KBM-7 (cell line): ENCODE results near the gene SAMD5.

Experiments
- DNase-seq: peaks from one replicate; pipeline ENCODE4 v3.0.0-alpha.2; 2015
- in situ Hi-C: fragments of 300-500 bp; cut with MboI; formaldehyde crosslinking; loops from 2 replicates; pipeline ENCODE4 v1.14.3; 2020; ENCODE audit warnings: low sequenced_read_pairs, low pct_unique_long_range_greater_than_20kb, mixed read lengths

SAMD5 gene

DNA sequence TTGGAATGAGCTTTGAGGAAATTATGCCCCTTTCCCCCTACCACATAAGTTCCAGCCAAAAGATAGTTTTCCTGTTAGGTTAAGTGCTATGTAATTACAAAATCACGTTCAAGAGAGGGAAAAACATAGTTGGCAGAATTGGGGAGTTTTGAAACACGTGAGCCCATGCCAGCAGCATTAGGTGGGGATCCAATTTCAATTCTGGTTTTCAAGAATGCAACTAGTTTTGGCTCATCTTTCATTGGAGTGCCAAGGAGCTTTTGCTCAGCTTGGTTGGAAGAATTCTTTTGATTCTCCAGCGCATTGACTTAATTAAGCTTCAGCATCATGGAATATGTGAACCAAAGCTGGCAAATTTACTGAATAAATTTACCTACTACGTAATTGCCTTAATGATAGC lies 95.9 kb downstream of the SAMD5 start:
- in situ Hi-C loops = no loop called here
- no peak for DNase-seq

DNA sequence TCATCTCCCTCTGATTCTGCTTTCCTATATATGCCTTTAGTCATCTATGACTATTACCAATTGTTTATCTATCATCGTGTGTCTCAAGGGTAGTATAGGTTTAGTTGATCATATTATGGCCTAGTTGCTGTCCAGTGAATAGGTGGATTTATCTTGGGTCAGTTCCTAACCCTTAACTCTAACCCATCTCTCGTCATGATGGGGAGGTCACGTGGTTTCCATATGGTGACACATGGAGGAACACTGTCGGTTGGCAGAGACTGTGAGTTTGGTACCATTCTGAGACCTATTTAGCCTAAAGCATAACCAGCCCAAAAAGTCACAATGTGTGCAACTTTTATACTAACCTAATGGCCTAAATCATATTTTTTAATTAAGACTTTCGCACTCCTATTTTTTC lies 103.5 kb downstream of the SAMD5 start:
- DNase-seq = no peak
- in situ Hi-C loops = no loop called here

DNA sequence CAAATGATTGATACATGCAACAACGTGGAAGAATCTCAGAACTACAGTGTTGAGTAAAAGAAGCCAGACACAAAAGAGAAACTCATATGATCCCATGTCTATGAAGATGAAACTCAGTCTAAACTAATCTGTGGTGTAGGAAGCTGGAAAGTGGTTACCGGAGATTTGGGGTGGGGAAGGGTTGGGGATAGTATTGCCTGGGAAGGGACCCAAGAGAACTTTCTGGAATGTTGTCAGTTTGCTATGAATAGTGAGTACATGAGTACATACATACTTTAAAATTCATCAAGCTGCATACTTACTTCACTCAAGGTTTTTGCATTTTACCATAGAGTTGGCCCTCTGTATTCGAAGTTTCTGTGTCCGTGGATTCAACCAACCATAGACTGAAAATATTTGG lies 106.0 kb downstream of the SAMD5 start:
- in situ Hi-C loops = no loop called here
- no peak for DNase-seq

DNA sequence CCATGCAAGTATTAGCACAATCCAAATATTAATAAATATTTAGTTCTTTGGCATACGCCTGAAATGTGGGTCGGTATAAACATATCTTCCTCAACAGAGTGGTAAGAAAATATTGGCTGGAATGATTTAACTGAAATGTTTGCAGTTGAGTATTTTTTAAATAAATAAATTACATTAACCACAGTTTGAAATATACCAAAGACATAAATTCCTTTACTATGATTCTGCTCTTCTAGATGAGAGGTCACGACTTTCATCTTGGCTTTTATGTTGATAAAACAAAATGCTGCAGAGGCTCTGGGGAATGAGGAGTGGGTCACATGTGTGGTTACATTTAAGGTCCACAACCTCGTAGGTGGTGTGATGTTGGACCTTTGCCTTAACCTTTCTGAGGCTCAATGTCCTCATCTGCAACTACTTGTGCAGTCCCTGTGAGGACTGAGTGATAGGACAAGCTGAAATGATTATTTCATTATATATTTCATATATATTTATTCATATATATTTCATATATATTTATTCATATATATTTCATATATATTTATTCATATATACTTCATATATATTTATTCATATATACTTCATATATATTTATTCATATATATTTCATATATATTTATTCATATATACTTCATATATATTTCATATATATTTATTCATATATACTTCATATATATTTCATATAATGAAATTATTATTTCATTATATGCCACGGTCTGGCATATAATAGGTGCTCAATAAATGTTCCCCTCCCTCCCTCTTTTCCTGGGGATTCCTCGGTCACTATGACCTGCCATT lies 107.4 kb downstream of the SAMD5 start:
- DNase-seq = no peak
- in situ Hi-C loops = no loop called here

DNA sequence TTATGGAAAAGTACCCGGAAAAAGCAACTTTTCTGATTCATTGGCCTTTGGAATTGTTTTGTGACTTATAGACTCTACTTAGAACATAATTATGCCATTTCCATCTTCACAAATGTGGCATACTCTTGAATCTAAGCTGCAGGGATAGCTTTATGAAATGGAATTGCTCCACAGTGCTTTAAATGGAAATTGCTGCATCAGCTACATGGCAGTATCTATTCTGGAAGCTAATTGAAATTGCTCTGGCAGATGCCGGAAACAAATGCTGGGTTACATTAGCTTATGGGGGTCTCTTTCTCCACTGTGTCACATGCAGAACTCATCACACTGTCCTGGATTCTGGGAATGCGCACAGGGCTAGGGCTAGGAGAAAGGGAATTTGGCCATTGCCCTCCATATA lies 108.9 kb downstream of the SAMD5 start:
- in situ Hi-C loops = no loop called here
- no peak for DNase-seq

DNA sequence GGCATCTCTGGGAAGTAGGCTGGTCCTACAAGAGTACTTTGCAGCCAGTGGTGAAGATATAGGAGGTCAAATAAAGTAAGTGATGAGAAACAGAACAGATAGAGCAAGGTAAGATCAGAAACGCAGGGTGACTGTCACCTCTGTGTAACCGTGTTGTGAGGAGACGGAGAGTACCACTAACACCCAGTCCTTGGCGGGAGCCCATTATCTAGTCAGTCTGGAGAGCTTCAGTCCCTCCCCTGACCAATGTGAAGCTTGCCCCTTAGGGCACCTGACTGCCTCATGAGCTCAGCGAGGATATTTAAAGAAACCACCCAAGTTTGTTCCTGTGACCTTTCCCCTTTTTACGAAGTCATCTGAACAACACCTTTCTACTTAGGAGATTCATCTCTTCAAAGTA lies 110.0 kb downstream of the SAMD5 start:
- DNase-seq = no peak
- in situ Hi-C loops = no loop called here

DNA sequence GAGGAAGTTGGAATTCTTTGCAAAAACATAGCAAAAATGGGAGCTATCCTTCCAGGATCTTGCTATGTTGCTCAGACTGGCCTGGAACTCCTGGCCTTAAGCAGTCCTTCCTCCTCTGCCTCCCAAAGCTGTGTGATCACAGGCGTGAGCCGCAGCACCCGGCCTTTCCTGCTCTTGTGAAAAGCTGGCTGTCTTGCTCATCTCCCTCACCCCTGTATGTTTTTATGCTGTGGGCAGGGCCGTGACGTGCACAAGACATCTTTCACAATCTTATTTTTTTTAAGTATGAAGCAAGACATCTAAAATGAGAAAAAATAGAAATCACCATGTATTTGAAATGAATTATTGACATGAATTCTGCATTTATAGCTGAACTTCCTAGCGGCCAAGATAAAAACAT lies 110.4 kb downstream of the SAMD5 start:
- no peak for DNase-seq
- in situ Hi-C loops = no loop called here
